ENCODE data around the gene CHST3. TPM values are rescaled to one million over a fixed set of nuclear protein-coding genes. Genes with fewer than 3 reads are reported as not detected.

CHST3 gene
- total RNA-seq, 1 donor from 2014 or later: 25.8 TPM

- Mint-ChIP-seq H3K9me3 (peaks cover 7% of the 10 kb centered on the region), H3K36me3 (ENCODE audit: low read depth) (no peaks in the 10 kb centered on the region), H3K4me1 (peaks cover 17% of the 10 kb centered on the region), H3K27ac (ENCODE audit: unreplicated experiment) (no peak overlapping the region), H3K27me3 (ENCODE audit: low read depth) (no peaks in the 10 kb centered on the region), H3K4me3 (no peak overlapping the region)
- no peak for DNase-seq (ENCODE audit: low read depth, low spot score)
- TF ChIP-seq CTCF (conservative IDR thresholded peaks at IDR 0.05): no peak
Measured at GRCh38 chr10:72049472-72049871, 85.3 kb downstream of the CHST3 start.

- Mint-ChIP-seq H3K27me3 (ENCODE audit: low read depth) (no peaks in the 10 kb centered on the region), H3K4me3 (no peak overlapping the region), H3K4me1 (peaks cover 12% of the 10 kb centered on the region), H3K36me3 (ENCODE audit: low read depth) (no peaks in the 10 kb centered on the region), H3K27ac (ENCODE audit: unreplicated experiment) (no peak overlapping the region), H3K9me3 (peaks cover 7% of the 10 kb centered on the region)
- no peak for TF ChIP-seq CTCF (conservative IDR thresholded peaks at IDR 0.05)
- no peak for DNase-seq (ENCODE audit: low read depth, low spot score)
Measured at GRCh38 chr10:72049969-72050781, 86.0 kb downstream of the CHST3 start.

GRCh38 chr10:72050873-72051272 lies 86.7 kb downstream of the CHST3 start:
- H3K36me3 Mint-ChIP-seq (ENCODE audit: low read depth): no peaks in the 10 kb centered on the region
- H3K27me3 Mint-ChIP-seq (ENCODE audit: low read depth): no peaks in the 10 kb centered on the region
- no peak overlapping the region for H3K27ac Mint-ChIP-seq (ENCODE audit: unreplicated experiment)
- H3K4me1 Mint-ChIP-seq: peaks cover 16% of the 10 kb centered on the region
- no peak overlapping the region for H3K4me3 Mint-ChIP-seq
- no peak for DNase-seq (ENCODE audit: low read depth, low spot score)
- no peak for TF ChIP-seq CTCF (conservative IDR thresholded peaks at IDR 0.05)
- peaks cover 7% of the 10 kb centered on the region for H3K9me3 Mint-ChIP-seq

- H3K4me3 Mint-ChIP-seq: no peak overlapping the region
- H3K36me3 Mint-ChIP-seq (ENCODE audit: low read depth): no peaks in the 10 kb centered on the region
- no peak for TF ChIP-seq CTCF (conservative IDR thresholded peaks at IDR 0.05)
- peaks cover 7% of the 10 kb centered on the region for H3K9me3 Mint-ChIP-seq
- H3K27me3 Mint-ChIP-seq (ENCODE audit: low read depth): no peaks in the 10 kb centered on the region
- no peak overlapping the region for H3K27ac Mint-ChIP-seq (ENCODE audit: unreplicated experiment)
- DNase-seq (ENCODE audit: low read depth, low spot score): no peak
- H3K4me1 Mint-ChIP-seq: peaks cover 15% of the 10 kb centered on the region
Measured at GRCh38 chr10:72053690-72054089, 89.5 kb downstream of the CHST3 start.

- peak overlapping the region; percentile 19 for H3K27ac Mint-ChIP-seq (ENCODE audit: unreplicated experiment)
- peaks cover 10% of the 10 kb centered on the region for H3K4me1 Mint-ChIP-seq
- no peaks in the 10 kb centered on the region for H3K36me3 Mint-ChIP-seq (ENCODE audit: low read depth)
- no peaks in the 10 kb centered on the region for H3K27me3 Mint-ChIP-seq (ENCODE audit: low read depth)
- TF ChIP-seq CTCF (conservative IDR thresholded peaks at IDR 0.05): no peak
- H3K9me3 Mint-ChIP-seq: no peaks in the 10 kb centered on the region
- no peak for DNase-seq (ENCODE audit: low read depth, low spot score)
- no peak overlapping the region for H3K4me3 Mint-ChIP-seq
Measured at GRCh38 chr10:72056113-72056512, 91.9 kb downstream of the CHST3 start.

Measured in neural crest cell (in vitro differentiated cells).